SK-N-MC (cell line): ENCODE data around the gene RHEBL1.

Experiments used
- DNase-seq: peaks from one replicate; pipeline ENCODE4 v3.0.0-alpha.2; 2011; ENCODE audit warnings: low read depth, low spot score
- H3K27ac ChIP-seq: fragments of 200-600 bp; sonication (generic); 2 replicates; pipeline ENCODE4 v1.5.1; 2016; ENCODE audit warnings: mixed run types
- H3K36me3 ChIP-seq: fragments of 200-600 bp; sonication (generic); 2 replicates; pipeline ENCODE4 v1.6.1; 2017; ENCODE audit warnings: antibody characterized with exemption, low read length, mixed read lengths; ENCODE audit not compliant: insufficient read depth
- H3K4me3 ChIP-seq: fragments of 200-600 bp; sonication (generic); 2 replicates; pipeline ENCODE4 v1.5.1; 2016
- H3K9ac ChIP-seq: fragments of 200-600 bp; sonication (generic); 2 replicates; pipeline ENCODE4 v1.8.0; 2017; ENCODE audit warnings: mixed run types, mixed read lengths; ENCODE audit not compliant: insufficient read length
- H3K9me3 ChIP-seq: fragments of 200-600 bp; sonication (generic); 2 replicates; pipeline ENCODE4 v1.6.1; 2017; ENCODE audit warnings: low read depth, mild to moderate bottlenecking, antibody characterized with exemption, low read length, moderate library complexity, mixed read lengths
- EZH2 ChIP-seq: fragments of 200-600 bp; sonication (generic); IDR thresholded peaks from one replicate; pipeline ENCODE4 v1.6.1; 2017; ENCODE audit warnings: antibody characterized with exemption
- FOXP2 ChIP-seq: optimal IDR thresholded peaks from 2 replicates; pipeline ENCODE3; 2011; ENCODE audit warnings: mild to moderate bottlenecking, moderate library complexity; ENCODE audit not compliant: insufficient read depth; ENCODE audit errors: extremely low read length, control extremely low read depth
- POLR2AphosphoS5 ChIP-seq: IDR thresholded peaks from 2 replicates; pipeline ENCODE4 v1.6.1; 2012; ENCODE audit warnings: mild to moderate bottlenecking, low read depth, low read length, borderline replicate concordance

The RHEBL1 gene

GRCh38 chr12:49092086-49092815, 22.5 kb upstream of the RHEBL1 start:
- Histone ChIP-seq H3K27ac (no peak overlapping the region), H3K36me3 (no peaks in the 10 kb centered on the region), H3K9me3 (no peaks in the 10 kb centered on the region), H3K4me3 (no peak overlapping the region), H3K9ac (no peak overlapping the region)
- no peak for TF ChIP-seq POLR2AphosphoS5
- no peak for TF ChIP-seq EZH2
- TF ChIP-seq FOXP2, result no peak
- no peak for DNase-seq

- H3K4me3 ChIP-seq, result no peak overlapping the region
- TF ChIP-seq EZH2 (no peak), FOXP2 (no peak), POLR2AphosphoS5 (no peak)
- no peaks in the 10 kb centered on the region for H3K9me3 ChIP-seq
- no peak for DNase-seq
- no peak overlapping the region for H3K9ac ChIP-seq
- no peak overlapping the region for H3K27ac ChIP-seq
- no peaks in the 10 kb centered on the region for H3K36me3 ChIP-seq
These were observed 22.0 kb upstream of the RHEBL1 start for GRCh38 chr12:49091836-49092085.

GRCh38 chr12:49091056-49091835, 21.5 kb upstream of the RHEBL1 start:
- Histone ChIP-seq H3K27ac (no peak overlapping the region), H3K9me3 (no peaks in the 10 kb centered on the region), H3K36me3 (no peaks in the 10 kb centered on the region), H3K9ac (no peak overlapping the region), H3K4me3 (no peak overlapping the region)
- no peak for TF ChIP-seq POLR2AphosphoS5
- TF ChIP-seq FOXP2, result no peak
- no peak for TF ChIP-seq EZH2
- no peak for DNase-seq

GRCh38 chr12:49089821-49090773, 20.3 kb upstream of the RHEBL1 start:
- Histone ChIP-seq H3K36me3 (no peaks in the 10 kb centered on the region), H3K9me3 (no peaks in the 10 kb centered on the region), H3K4me3 (peak overlapping the region; percentile 74), H3K27ac (no peak overlapping the region), H3K9ac (no peak overlapping the region)
- no peak for DNase-seq
- TF ChIP-seq FOXP2 (no peak), EZH2 (peak; percentile 94)

- TF ChIP-seq EZH2 (no peak), FOXP2 (no peak), POLR2AphosphoS5 (no peak)
- no peaks in the 10 kb centered on the region for H3K9me3 ChIP-seq
- no peaks in the 10 kb centered on the region for H3K36me3 ChIP-seq
- DNase-seq, result no peak
- no peak overlapping the region for H3K27ac ChIP-seq
- peak overlapping the region; percentile 70; the same call in 1 of the 2 replicates for H3K4me3 ChIP-seq
- no peak overlapping the region for H3K9ac ChIP-seq
These were observed 19.2 kb upstream of the RHEBL1 start for GRCh38 chr12:49088932-49089330.

GRCh38 chr12:49088150-49088931, 18.6 kb upstream of the RHEBL1 start:
- no peak for DNase-seq
- H3K27ac ChIP-seq, result no peak overlapping the region
- TF ChIP-seq EZH2, result no peak
- TF ChIP-seq POLR2AphosphoS5, result no peak
- peak; percentile 56 for TF ChIP-seq FOXP2
- H3K9ac ChIP-seq, result no peak overlapping the region
- no peaks in the 10 kb centered on the region for H3K9me3 ChIP-seq
- peak overlapping the region; percentile 70 for H3K4me3 ChIP-seq
- H3K36me3 ChIP-seq, result no peaks in the 10 kb centered on the region

GRCh38 chr12:49086116-49086515, 16.3 kb upstream of the RHEBL1 start:
- DNase-seq, result no peak
- TF ChIP-seq EZH2, result no peak
- no peak for TF ChIP-seq FOXP2
- no peak for TF ChIP-seq POLR2AphosphoS5
- Histone ChIP-seq H3K27ac (no peak overlapping the region), H3K9me3 (no peaks in the 10 kb centered on the region), H3K36me3 (no peaks in the 10 kb centered on the region), H3K9ac (no peak overlapping the region), H3K4me3 (no peak overlapping the region)
